HG02885 (cell line): Measurements from ENCODE around the gene TMEM61.

Experiments
- ATAC-seq: cut with Tn5 transposase; IDR thresholded peaks from one replicate; pipeline ENCODE4 v1.9.1; 2021; ENCODE audit warnings: mild to moderate bottlenecking; ENCODE audit not compliant: unreplicated experiment, poor library complexity

Gene TMEM61

DNA sequence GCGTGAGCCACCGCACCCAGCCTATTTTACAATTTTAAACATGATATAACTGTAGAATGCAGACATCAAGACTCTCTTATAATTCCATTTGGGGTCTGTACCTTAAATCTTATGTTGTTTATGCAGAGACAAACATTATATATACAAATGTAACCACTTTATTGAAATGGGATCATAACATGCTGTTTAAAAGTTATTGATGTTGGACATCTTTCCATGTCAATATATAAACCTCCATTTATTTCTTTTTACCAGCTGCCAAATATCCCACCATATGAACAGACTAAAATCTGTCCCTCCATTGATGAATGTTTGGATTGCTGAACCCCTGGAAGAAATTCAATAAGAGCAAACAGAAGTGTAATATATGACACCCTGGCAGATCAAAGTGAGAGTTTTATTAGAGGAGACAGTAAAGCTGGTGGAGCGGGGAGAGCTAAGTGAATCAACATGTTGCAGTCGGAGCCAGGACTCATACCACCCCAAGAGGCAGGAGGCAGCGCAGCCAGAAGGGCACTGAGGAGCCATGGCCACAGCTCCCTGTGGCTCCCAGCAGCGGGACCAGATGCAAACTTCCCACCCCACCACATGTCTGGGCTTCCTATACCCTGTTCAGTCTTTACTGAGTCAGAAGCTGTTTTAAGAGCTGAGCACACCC lies 54.2 kb downstream of the TMEM61 start:
- ATAC-seq = no peak

DNA sequence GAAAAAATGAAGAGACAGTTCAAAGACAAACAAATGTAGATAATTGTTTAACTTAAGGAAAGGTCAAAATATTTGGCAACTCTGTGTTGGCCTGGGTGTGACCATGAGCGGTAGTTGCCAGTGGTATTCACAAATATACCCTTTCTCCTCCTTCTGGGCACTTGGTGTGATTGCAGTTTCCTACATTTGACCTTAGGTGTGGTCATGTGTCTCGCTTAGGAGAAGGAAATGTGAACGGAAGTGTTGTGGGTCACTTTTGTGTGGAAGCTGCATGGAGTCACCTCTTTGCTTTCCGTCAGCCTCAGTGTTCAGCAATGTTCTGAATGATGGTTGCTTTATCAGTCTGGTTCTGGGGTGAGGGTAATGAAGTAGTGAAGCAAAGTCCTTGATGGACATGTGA lies 55.5 kb downstream of the TMEM61 start:
- ATAC-seq = no peak

DNA sequence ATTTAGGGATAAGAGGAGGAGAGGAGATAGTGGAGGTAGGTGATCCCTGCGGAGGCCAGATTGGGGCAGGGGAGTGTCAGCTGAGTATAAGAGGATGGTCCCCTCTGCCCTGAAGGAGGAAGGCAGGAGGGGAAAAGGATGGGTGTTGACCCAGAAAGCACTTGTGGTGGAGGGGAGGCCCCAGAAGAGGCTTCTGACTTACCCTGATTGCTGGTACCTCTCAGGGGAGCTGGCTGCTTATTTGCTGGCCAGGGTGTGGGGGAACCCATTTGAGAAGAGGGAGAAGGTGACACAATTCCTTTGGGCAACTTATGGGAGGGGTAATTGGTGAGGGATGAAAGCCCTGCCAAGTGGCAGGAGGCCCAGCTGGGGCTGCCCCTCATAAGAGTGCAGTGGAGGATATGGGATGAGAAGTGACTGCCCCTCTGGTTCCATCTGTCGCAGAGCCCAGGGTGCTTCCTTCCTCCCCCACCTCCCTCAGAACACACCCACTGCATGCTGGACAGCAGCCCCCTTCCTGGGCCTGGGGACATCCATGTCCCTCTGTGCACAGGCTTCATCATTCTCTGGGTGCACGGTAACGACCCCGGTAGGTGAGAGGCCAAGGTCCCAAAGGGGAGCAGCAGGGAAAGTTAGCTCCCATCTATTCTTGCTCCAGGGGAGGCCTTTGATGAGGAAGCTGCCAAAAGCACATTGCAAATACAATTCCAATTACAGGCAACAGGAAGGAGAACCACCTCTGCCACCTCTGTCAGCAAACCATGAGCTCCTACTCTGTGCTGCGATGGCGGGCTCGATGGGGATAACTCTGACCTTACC lies 57.5 kb downstream of the TMEM61 start:
- ATAC-seq = no peak

DNA sequence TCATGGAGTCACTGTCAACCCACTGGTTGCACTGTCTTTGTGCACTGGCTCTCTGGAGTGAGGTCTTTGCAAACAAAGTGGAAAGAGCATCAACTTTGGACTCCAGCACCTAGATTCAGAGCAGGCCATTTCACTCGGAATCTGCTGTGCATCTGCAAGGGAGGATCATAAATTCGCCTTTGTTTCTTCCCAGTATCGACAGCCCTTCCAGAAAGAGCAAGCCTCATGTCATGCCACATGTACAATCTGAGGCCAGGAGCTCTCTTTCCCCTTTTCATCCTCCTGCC lies 58.1 kb downstream of the TMEM61 start:
- no peak for ATAC-seq

DNA sequence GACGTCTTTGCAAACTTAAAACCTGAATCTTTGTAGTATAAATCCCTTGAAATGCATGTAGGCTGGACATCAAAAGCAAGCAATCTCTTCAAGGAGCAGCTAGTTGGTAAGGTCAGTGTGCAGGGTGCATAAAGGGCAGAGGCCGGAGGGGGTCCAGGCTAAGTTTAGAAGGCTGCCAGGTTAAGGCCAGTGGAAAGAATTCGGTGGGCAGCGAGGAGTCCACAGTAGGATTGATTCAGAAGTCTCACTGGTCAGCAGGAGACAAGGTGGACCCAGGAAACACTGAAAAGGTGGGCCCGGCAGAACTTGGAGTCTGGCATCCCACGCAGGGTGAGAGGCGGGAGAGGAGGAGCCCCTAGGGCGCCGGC lies 58.5 kb downstream of the TMEM61 start:
- ATAC-seq = no peak

DNA sequence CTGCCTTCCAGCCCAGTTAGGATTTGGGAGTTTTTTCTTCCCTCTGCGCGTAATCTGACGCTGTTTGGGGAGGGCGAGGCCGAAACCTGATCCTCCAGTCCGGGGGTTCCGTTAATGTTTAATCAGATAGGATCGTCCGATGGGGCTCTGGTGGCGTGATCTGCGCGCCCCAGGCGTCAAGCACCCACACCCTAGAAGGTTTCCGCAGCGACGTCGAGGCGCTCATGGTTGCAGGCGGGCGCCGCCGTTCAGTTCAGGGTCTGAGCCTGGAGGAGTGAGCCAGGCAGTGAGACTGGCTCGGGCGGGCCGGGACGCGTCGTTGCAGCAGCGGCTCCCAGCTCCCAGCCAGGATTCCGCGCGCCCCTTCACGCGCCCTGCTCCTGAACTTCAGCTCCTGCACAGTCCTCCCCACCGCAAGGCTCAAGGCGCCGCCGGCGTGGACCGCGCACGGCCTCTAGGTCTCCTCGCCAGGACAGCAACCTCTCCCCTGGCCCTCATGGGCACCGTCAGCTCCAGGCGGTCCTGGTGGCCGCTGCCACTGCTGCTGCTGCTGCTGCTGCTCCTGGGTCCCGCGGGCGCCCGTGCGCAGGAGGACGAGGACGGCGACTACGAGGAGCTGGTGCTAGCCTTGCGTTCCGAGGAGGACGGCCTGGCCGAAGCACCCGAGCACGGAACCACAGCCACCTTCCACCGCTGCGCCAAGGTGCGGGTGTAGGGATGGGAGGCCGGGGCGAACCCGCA lies 59.1 kb downstream of the TMEM61 start, which contains the start of gene PCSK9:
Gene PCSK9, plus strand, starts transcription at position 207 of the 741 bp plus-strand sequence. Its CDS starts 290 bp downstream, at position 497.
- no peak for ATAC-seq

DNA sequence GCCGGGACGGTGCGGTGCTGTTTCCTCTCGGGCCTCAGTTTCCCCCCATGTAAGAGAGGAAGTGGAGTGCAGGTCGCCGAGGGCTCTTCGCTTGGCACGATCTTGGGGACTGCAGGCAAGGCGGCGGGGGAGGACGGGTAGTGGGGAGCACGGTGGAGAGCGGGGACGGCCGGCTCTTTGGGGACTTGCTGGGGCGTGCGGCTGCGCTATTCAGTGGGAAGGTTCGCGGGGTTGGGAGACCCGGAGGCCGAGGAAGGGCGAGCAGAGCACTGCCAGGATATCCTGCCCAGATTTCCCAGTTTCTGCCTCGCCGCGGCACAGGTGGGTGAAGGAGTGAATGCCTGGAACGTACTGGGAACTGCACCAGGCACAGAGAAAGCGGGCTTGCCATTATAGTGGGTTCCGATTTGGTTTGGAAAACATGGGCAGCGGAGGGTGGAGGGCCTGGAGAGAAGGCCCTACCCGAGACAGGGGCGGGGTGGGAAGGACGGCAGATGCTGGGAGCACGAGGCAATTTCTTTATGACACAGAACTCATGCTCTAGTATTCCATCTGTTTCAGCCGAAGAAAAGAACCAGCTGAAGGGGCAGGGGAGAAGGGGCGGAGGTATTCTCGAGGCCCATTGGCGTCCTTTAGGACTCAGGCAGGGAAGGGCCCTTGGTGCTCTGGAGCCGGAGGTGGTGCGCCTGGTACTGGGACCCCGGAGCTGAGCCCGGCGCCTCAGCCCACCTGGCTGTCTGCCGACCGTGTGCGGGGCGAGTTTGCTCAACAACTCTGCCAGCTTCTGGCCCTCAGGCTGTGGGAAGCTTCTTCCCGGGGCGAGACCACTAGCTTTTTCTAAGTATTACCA lies 59.9 kb downstream of the TMEM61 start:
- no peak for ATAC-seq

DNA sequence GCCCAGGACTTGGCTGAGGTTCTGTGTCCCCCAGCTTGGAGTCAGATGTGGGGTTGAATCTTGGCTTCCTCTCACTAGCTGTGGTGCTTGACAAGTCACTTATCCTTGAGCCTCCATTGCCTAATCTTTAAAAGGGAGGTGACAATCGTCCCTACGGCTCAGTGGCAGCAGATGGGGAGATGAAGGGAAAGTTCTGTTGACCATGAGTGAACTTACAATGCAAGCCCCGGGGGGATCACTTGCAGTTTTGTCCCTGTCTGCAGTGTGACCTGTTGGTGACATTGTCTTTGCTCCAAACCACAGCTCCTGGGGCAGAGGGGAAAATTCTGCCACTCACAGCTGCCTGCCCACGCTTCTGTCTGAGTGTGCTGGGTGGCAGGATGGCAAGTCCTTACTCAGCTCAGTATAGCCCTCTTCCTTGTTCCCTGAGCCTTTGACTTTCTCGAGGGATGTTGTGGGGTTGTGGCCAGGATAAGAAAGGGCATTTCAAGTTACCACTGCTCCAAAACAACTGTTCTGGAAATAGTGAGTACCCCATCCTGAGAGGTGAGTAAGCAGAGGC lies 60.6 kb downstream of the TMEM61 start:
- no peak for ATAC-seq

DNA sequence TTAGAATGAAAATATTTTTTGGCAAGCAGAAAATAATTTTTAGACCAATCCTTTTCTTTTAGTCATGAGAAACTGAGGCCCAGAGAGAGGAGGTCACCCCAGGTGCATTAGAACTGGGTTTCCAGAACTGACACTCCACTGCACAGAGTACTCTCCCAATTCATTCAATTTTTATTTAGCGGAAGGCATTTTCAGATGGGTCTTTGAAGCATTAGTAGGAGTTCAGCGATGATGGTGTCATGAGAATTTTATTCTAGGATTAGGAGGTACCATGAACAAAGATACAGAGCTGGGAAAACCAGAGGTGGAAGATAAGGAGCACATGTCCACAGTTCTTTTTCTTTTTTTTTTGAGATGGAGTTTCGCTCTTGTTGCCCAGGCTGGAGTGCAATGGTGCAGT lies 61.2 kb downstream of the TMEM61 start:
- ATAC-seq = no peak
